Activated CD8-positive, alpha-beta memory T cell treated with anti-CD3 and anti-CD28 coated beads, Interleukin-2, amount 50 U/mL, for 1 hour (primary cell): ENCODE data around the gene PHEX.

Experiments
- DNase-seq: peaks from one replicate; pipeline ENCODE4 v3.0.0-alpha.2; 2020; ENCODE audit errors: extremely low read depth

PHEX gene

DNA sequence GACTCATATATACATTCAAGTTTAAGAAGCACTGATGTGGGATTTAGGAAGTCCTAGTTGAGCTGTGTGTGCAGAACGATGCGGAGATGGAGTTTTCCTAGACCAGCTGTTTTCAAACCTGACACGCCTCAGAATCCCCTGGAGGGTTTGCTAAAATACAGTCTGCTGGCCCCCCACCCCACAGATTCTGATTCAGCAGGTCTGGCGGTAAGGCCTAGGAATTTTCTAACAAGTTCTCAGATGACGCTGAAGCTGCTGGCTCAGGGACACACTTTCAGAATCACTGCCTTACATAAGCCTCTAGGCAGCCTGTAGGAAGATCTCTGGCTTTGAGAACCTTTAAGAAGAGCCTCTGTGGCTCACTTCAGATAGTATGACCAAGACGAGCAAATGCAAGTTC lies 73.1 kb downstream of the PHEX start:
- no peak for DNase-seq

DNA sequence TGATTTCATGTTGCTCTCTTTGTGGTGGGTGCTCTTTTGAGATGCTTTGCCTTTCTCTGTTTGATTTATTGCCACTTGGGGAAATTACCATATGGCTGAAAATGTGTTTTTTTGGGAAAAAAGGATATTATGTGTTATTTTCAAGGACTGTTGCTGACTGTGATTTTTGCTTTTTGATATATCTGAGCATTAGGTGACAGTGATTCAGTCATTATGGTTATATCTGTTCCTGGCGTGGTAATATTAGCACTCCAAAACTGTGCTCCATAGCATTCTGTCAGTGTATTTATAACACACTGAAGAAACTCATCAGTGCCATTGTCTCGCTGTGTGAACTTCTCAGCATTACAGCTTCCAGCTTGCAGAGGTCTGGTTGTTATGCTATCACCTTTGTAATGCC lies 73.8 kb downstream of the PHEX start:
- no peak for DNase-seq

DNA sequence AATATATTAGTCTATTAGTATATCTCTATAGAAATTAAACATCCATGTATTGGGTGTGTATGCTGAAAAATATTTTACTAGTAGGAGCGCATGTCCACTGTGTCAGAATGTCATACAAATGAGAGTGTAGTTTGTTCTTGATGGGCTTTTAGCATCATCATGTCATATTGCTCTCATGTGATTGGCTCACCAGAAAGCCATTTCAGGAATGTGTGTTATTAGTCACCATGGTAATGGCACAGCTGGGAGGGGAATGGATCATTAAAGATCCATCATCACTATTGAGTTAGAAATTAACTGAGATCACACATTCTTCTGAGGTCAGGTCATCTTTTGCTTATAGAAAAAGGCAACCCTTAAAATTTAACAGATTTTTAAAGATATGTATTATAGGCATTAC lies 77.3 kb downstream of the PHEX start:
- no peak for DNase-seq

DNA sequence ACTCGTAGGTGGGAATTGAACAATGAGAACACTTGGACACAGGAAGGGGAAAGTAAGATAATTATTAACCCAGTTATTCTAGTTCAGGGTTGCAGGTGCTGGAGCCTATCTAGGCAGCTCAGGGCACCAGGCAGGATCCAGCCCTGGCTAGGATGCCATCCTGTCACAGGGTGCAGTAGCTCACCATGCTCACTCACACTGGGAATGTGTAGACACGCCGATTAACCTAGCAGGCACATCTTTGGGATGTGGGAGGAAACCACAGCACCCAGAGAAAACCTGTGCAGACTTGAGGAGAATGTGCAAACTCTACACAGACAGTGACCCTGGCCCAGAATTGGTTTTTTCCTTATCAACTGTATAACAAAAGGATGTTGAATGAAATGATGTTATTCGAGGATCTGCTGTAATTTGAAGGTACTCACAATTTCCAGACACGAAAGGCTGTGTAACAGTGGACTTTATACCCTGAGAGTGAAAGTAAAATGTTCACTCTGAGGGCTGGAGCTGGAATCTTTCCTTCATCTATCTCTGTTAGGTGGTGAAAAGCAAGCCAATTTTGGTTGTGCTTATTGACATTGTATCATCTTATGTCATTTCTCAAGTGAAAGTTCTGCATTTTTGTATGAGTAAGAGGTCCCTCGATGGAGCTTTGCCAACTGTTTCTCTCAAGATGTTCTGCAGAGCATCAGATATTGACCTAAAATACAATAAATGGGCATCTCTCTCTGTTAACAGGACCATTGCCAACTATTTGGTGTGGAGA lies 78.8 kb downstream of the PHEX start:
- DNase-seq, result no peak

DNA sequence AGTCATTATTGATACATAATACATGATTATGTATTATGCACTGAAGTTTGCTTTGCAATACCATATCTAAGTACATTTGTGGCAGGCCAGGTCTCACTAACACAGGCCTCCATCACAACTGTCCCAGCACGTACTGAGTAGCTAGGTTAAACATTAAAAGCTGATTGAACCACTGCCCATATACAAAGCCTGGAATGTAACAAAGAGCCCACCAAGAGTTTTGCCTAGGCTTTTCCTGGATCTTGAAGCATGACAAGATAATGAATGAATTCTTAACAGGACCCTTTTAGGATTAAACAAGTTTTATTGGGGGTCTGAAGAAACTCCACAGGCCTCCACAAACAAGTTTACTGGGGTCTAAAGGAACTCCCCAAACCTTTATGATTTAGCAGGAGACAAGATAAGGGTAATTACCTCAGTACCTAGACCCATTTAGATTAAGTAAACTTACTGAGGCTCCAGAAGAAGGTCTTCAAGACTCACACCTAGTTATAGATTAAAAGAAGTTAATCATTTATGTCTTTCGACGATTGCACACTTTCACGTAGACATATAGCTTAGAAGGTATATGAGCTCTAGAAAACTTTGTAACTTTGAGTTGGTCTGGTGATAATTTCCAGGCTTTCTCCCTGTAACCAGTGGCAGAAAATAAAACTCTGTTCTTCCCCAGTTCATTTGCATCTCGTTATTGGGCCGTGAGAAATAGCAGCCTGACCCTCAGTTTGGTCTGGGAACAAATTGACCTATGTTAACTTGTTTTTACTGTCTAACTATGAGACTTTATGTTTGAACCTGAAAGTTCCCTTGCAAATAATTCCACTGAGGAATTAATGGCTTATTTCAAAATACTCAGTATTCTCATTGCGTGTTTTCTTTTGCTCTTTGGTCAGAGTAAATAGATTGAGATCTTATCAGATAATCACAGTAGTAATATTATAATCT lies 84.8 kb downstream of the PHEX start:
- no peak for DNase-seq

DNA sequence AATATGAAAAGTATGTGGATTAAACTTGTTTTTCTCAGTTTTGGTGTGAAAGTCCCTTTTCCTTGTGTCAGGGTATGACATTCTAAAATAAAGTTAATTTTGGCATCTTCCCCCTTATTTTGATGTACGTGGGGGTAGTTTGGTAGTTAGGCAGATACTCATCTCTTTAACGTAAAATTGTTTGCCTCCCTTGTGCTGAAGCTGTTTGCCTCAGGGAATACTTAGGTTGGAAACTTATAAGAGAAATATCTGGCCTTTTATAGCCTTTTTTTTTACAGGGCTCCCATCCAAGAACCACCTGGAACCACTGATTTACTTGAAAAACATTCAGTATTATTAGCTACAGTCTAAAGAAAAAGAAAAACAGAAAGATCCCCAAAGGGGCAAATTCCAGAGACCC lies 85.5 kb downstream of the PHEX start:
- DNase-seq, result no peak

DNA sequence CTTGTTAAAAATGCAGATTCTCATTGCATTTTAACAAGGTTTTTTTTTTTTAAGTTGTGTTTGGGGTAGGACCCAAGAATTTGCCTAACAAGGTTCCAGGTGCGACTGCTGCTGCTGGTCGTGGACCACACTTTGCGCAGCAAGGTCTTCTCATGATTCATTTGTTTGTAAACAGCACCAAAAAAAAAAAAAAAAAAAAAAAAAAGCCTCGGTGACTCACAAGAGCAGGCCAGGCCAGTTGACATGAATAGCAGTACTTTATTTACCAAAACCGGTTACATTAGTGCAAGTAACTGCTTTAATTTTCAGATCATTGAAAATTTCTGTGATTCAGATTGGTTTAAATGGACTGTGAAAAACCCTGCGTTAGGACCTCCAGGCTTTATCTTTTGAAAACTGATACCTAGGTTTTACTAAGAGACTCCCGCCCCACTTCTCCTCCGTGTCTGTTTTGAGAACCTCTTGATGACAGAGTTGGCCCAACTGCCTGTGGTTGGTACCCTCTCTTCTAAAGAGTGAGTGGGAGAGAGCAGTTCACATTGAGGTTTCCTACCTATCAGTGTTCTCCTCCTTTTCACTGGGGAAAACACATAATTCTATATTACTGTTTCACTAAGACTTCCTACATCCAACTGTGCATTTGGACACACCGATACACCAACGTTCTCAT lies 86.2 kb downstream of the PHEX start:
- DNase-seq, result no peak

DNA sequence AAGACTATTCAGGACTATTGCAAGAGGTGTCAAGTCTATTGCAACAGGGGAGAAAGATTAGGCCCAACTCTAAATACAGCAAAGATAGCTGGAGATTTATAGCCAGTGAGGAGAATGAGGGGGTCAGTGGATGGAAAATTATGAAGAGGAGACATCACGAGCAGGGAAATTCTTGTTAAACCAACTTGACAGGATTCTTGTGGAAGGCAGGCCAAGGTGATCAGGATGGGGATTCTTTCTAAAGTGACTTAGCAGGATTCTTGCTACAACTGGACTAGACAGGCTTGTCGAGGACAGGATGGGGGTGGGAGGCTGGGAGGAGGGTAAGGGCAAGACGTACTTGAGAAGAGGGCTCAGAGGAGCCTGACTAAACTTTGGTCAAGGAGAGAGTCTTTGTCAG lies 89.0 kb downstream of the PHEX start:
- DNase-seq, result no peak

DNA sequence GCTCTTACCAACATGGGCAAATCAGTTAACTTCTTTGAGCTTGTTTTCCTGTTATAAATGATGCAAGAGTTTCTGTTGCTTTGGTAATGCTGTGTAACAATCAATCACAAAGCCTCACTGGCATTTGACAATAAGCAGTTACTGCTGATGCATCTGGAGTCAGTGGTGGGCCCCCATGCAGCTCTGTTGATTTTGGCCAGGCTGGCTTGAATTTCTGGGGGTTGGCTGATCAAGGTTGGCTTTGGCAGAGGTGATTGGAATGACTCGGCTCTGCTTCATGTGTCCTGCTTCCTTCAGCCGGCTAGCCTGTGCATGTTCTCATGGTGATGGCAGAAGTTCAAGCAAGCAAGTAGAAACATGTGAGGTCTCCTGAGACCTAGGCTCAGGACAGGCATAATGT lies 90.4 kb downstream of the PHEX start:
- no peak for DNase-seq

DNA sequence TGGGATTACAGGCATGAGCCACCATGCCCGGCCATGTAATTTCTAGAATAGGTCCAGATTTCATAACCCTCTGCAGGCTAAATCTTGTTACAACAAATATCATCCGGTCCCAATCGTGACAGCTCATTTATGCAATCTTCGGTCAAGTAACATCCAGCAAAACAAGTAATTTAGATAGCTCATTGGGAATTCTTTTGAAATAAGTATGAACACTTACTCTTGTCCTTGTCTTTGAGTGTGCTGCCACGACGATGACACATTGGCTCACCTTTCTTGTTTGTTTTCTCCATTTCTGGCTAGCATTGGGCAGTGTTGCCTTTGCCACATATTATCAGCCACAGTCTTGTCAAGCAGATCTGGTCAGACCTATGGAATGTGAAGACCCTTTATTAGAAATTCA lies 92.0 kb downstream of the PHEX start:
- no peak for DNase-seq

DNA sequence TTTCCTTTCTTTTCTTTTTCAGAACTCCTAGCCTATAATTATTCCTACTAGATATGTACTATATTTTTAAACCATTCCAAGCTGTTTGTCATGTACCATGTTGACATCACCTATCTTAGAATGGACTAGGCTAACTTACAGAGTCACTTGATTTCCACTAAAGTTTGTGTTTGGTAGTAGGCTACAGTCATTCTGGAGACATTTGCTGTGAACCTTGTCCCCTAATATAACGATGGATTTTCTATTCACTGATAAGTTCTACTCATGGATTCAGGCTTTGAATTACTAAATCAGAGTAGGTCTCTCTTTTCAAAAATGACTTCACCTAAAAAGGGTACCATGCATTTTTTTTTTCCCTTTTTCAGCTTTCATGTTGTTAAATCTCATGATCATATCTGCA lies 93.4 kb downstream of the PHEX start:
- DNase-seq, result no peak

DNA sequence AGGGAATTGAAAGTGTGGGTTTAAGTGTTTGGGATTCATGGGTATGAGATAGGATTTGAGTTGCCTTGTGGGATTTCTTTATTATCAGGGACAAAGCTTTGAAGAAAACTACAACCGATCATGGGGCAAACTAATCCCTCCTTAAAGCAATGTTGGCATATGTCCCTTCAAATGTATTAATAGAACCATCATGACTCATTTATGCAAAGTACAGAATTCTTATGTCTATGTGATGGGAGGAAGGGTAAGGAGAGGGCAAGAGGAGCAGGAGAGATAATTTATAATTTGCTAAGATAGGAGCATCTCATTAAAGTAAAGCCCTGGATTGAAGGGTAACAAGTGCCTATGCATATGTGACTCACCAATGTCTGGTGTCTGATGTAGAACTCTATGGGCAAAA lies 94.2 kb downstream of the PHEX start:
- no peak for DNase-seq

DNA sequence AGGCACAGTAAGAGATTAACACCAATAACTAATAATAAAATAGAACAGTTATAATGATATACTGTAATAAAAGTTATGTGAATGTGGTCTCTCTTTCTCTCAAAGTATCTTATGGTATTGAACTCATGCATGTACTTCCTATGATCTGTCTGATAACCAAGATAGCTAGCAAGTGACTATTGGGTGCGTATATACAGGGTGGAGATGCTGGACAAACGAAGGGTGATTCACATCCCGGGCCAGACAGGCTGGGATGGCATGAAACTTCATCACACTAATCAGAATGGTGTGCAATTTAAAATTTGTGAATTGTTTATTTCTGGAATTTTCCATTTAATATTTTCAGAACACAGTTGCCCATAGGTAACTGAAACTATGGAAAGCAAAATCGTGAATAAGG lies 96.8 kb downstream of the PHEX start:
- DNase-seq, result no peak

DNA sequence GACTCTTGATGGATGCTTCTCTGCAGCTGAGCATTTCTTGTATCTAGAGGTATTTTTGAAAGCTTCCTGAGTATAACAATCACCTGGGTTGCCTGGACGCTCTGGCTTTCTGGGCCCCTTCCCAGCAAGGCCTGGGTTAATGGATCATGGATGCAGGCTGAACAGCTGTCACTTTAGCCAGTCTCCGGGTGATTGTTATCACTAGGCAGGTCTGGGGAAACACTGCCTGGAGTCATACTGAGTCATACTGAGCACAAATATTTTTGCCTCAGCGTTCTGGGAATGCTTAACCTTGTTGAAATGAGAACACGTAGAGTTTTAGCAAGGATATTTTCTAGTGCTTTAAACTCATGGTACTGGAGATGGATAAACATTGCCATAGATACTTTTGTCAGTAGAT lies 102.6 kb downstream of the PHEX start:
- no peak for DNase-seq

DNA sequence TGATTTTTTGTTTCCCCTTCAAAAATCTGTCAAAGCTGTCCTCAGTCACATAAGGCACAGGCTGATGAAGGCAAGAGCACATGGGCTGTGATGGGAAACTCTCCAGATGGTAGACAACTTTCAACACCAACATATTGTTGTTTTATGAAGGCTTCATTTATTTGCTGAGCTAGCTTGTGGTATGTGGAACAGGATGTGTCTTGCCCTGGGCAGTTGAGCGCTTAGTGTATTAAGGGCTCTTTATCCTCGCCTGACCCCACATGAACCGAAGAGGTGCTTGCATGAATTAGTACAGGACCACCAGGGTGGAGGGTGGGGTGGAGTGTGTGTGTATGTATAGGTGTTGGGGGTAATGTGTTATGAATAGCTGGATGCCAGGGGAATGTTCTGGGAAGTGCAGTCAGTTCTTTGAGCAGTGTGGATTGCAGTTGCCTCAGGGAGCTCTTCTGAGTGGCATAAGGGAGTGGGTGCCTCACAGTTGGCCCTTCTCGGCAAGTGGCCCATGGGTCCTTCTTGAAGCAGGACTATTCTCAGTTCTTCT lies 103.1 kb downstream of the PHEX start:
- no peak for DNase-seq

DNA sequence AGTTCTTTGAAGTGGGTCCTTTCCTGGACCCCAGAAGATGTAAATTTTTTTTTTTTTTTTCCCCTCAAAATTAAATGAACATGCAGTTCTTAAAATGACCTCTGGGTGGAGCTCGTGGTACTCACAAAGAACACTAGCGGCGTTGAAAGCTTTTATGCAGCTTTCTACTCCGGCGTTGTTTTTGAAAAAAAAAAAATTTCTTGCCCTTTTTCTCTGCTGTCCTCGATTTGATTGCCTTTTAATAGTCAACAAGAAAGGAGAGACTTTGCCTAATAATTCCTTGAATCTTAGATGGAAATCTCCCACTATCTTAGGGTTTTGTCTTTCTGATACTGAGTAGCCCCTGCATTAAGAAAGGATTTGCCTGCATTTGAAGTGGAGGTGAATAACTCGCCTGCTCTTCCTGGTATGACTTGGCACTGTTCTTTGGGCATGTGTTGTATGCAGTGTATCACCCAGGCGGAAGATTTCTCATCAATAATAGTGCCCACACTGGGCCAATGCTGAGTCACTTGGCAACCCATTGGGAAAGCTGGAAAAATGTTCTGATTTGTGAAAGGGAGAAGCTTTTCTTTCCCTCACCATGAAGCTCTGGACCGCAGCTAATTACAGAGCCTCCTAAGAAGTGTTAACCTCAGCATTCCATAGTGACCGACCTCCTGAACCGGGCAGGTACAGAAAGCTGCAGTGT lies 104.0 kb downstream of the PHEX start:
- peak; percentile 5 for DNase-seq

DNA sequence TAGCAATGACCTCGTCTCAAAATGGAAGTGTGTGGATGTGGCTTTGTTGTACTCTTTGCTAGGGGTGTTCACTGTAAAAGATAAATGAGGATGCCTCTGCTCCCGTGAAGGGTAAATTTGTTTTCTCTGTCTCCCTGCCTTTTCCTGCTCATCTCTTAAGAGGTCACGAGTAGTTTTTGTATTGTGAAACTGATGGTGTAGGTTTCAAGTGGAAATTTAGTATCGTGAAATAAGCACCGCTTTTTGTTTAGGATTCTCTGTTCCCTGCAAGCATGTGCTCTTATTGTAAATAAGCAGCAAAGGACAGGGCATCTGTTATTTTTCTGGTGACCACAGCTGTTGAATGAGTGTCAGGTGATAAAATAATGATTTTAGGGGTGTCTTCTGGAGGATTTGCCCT lies 104.6 kb downstream of the PHEX start:
- no peak for DNase-seq

DNA sequence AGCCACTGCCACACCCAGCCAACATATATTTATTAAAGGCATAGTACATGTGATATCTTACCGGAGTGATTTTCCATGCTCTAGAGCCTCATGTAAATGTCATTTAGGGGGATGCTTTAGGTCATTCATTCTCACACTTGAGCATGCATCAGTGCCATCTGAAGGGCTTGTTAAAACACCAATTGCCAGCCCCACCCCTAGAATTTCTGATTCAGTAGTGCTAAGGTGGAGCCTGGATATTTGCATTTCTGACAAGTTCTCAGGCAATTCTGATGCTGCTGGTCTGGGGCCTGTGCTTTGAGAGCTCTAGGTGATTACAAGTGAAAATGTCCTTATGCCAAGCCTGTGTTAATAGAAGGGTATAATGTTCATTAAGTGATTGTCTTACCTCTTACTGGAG lies 107.7 kb downstream of the PHEX start:
- DNase-seq, result no peak

DNA sequence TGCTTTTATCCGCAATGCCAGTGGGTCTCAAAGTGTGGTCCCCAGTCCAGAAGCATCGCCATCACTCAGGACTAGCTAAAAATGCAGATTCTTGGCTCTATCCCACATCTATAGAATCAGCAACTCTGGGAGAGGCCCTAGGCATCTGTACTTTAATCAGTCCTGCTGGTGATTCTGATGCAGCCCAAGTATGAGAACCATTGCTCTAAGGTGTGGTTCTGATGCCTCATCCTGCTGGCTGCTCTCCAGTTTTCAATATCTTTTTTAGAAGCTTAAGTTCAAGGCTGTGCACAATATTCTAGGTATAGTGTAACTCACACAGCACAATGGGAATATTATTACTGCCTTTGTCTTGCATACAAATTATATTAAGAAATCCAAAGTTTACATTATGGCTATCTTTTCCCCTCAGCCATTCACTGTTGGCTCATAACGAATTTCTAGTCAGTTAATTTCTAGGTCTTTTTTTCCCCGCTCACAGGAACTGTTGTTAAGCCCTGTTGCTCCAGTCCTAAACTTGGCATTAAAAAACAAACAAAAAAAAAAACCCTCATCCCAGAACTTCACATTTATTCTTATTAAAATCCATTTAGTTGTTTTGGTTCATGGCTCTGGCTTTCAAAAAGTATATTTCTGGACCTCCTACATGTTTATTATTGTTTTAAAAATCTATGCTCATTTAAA lies 109.1 kb downstream of the PHEX start:
- no peak for DNase-seq

DNA sequence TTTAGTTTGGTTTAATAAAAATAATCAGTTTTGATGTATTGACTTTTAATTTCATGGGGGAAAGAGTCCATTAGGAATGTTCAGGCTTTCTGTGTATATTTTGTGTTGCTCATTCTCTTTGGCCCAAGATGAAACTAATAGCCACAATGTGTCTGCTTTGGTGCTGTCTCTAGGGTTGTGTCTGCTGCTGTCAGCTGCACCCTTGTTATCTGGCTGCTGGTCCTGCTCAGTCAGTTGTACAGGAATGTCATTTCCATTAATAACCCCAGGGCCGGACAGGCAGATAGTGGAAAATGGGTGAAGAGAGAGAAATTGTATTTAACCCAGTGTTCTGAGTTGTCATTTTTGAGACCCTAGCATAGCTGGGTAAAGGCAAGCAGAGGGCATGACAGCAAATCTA lies 115.1 kb downstream of the PHEX start:
- DNase-seq, result no peak

DNA sequence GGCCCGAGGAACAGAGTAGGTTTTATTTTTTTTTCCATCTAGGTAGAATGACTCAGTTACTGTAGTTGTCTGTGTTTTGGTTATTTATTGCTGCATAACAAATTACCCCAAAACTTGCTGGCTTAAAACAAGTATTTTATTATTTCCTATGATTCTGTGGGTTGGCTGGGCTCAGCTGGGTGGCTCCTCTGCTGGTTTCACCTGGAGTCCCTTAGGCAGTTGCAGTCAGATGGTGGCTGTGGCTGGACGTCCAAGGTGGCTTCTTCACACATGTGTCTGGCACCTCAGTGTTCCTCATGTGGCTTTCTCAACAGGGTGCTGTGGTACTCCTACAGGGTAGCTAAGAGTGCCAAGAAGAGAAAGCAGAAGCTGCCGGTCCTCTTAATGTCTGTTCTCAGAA lies 115.8 kb downstream of the PHEX start:
- no peak for DNase-seq
